Left colon (tissue), 2 donors: Measurements from ENCODE around the gene PSMD12. TPM values are rescaled to one million over a fixed set of nuclear protein-coding genes. Genes with fewer than 3 reads are reported as not detected.
"Not testable (repeated sequence)": the region's sequence is repeated elsewhere in the genome, so short reads cannot be mapped to it uniquely, and the experiment has no call there.

Experiments used
- ATAC-seq: fragments of 200-7000 bp; cut with Tn5 transposase; one replicate; pipeline ENCODE4 v1.9.1; 2020; ENCODE audit warnings: mild to moderate bottlenecking, moderate library complexity
- DNase-seq, 2 donors: peaks; one replicate each; pipeline ENCODE4 v3.0.0-alpha.2; 2020
- intact Hi-C, 2 donors: fragments of 100-400 bp; cut with DNase I in 1 of 2; cut with micrococcal nuclease in 1 of 2; formaldehyde crosslinking; loops; one replicate each; pipeline versions ENCODE4 v1.11.2 to v1.14.0; 2022; cut with DNase I, micrococcal nuclease
- long read RNA-seq: library from polyadenylated mRNA; unstranded; transcript quantifications from one replicate; pipeline ENCODE4 v2.0.0, GENCODE V29; 2021
- total RNA-seq, 2 donors: library from RNA; stranded (reverse); fragmentation: NEBNext Ultra II Directional; extraction: Animal tissue kit (Norgen Biotek cat#: 25700); gene quantifications; one replicate each; pipeline ENCODE4 v1.2.1, GENCODE V29; 2021
- donor health status: DM: no; HTN: no; CAD: no.
- donor health status: DM: yes; HTN: yes; CAD: no.

PSMD12 gene
- total RNA-seq, result 10 to 100 TPM; 36.9 to 40.2 TPM
- long read RNA-seq, full-length matches to known transcripts, result 51 of 55 reads
- long read RNA-seq, partial matches to known transcripts, result 2 of 55 reads
- long read RNA-seq, other reads (novel, unspliced or antisense), result 2 of 55 reads

GRCh38 chr17:67366193-67367157, at the start of gene PSMD12:
Gene PSMD12 (minus strand): TSS chr17:67366577. CDS start chr17:67366519, 58 bp downstream.
- DNase-seq (peak; percentile 92 to 94), ATAC-seq (peak; percentile 97)
- intact Hi-C loops, result no loop called here

GRCh38 chr17:67415291-67415690, 48.9 kb upstream of the PSMD12 start:
- ATAC-seq (no peak), DNase-seq (no peak)
- intact Hi-C loops, result no loop called here

- intact Hi-C loops, result no loop called here
- ATAC-seq (no peak), DNase-seq (no peak)
Measured at GRCh38 chr17:67414559-67414958, 48.2 kb upstream of the PSMD12 start.

- DNase-seq, result no peak
- no peak for ATAC-seq
- intact Hi-C loops, result no loop called here
Measured at GRCh38 chr17:67414130-67414529, 47.8 kb upstream of the PSMD12 start.

- intact Hi-C loops, result no loop called here
- ATAC-seq (no peak), DNase-seq (no peak)
Measured at GRCh38 chr17:67413388-67413787, 47.0 kb upstream of the PSMD12 start.

- intact Hi-C loops, result no loop called here
- DNase-seq (no peak), ATAC-seq (no peak)
Measured at GRCh38 chr17:67412941-67413340, 46.6 kb upstream of the PSMD12 start.

- ATAC-seq (peak; percentile 22), DNase-seq (no peak)
- intact Hi-C loops, result no loop called here
Measured at GRCh38 chr17:67412032-67412431, 45.7 kb upstream of the PSMD12 start.

- ATAC-seq, result no peak
- intact Hi-C loops, result no loop called here
- DNase-seq, result no peak
Measured at GRCh38 chr17:67411397-67411796, 45.0 kb upstream of the PSMD12 start.

- ATAC-seq, intact Hi-C loops, DNase-seq: not testable (repeated sequence)
Measured at GRCh38 chr17:67408455-67408830, 42.1 kb upstream of the PSMD12 start.

GRCh38 chr17:67403483-67403882, 37.1 kb upstream of the PSMD12 start:
- ATAC-seq (no peak), DNase-seq (no peak)
- intact Hi-C loops, result no loop called here

- ATAC-seq, result no peak
- no peak for DNase-seq
- intact Hi-C loops, result no loop called here
Measured at GRCh38 chr17:67403065-67403464, 36.7 kb upstream of the PSMD12 start.

GRCh38 chr17:67401598-67402504, 35.5 kb upstream of the PSMD12 start:
- ATAC-seq, result peak; percentile 35
- DNase-seq, result no peak
- intact Hi-C loops, result no loop called here

GRCh38 chr17:67401106-67401505, 34.7 kb upstream of the PSMD12 start:
- intact Hi-C loops, result no loop called here
- DNase-seq (no peak), ATAC-seq (no peak)

GRCh38 chr17:67400193-67400592, 33.8 kb upstream of the PSMD12 start:
- DNase-seq (no peak), ATAC-seq (peak; percentile 51)
- intact Hi-C loops, result no loop called here

- intact Hi-C loops, result no loop called here
- DNase-seq (no peak), ATAC-seq (no peak)
Measured at GRCh38 chr17:67399676-67400075, 33.3 kb upstream of the PSMD12 start.

GRCh38 chr17:67393809-67394397, 27.5 kb upstream of the PSMD12 start:
- DNase-seq (no peak), ATAC-seq (no peak)
- intact Hi-C loops, result no loop called here

GRCh38 chr17:67392111-67392510, 25.7 kb upstream of the PSMD12 start:
- ATAC-seq, result no peak
- intact Hi-C loops, result no loop called here
- DNase-seq, result no peak

- ATAC-seq (peak; percentile 64), DNase-seq (peak in 1 of 2 donors; percentile 27)
- intact Hi-C loops, result no loop called here
Measured at GRCh38 chr17:67390646-67391361, 24.4 kb upstream of the PSMD12 start.
